Ishikawa (cell line): ENCODE results near the gene HTT.

ENCODE experiments used
- CREB1 ChIP-seq: IDR thresholded peaks from 2 replicates; pipeline ENCODE4 v1.6.1; 2012; ENCODE audit warnings: low read depth
- EGR1 ChIP-seq: IDR thresholded peaks from 2 replicates; pipeline ENCODE4 v1.6.1; 2012
- EP300 ChIP-seq: IDR thresholded peaks from 2 replicates; pipeline ENCODE4 v1.6.1; 2012; ENCODE audit warnings: borderline replicate concordance
- FOXM1 ChIP-seq: IDR thresholded peaks from 2 replicates; pipeline ENCODE4 v1.6.1; 2012; ENCODE audit warnings: low read depth, borderline replicate concordance
- NFIC ChIP-seq: IDR thresholded peaks from 2 replicates; pipeline ENCODE4 v1.6.1; 2012
- RAD21 ChIP-seq: IDR thresholded peaks from 2 replicates; pipeline ENCODE4 v1.6.1; 2012; ENCODE audit warnings: low read depth
- TAF1 ChIP-seq: IDR thresholded peaks from 2 replicates; pipeline ENCODE4 v1.6.1; 2012; ENCODE audit warnings: low read depth, mild to moderate bottlenecking
- TCF12 ChIP-seq: IDR thresholded peaks from 2 replicates; pipeline ENCODE4 v1.6.1; 2012; ENCODE audit warnings: low read depth
- YY1 ChIP-seq: IDR thresholded peaks from 2 replicates; pipeline ENCODE4 v1.6.1; 2012; ENCODE audit warnings: low read depth
- TF ChIP-seq, protein P1 (sequence below): IDR thresholded peaks from 2 replicates; pipeline ENCODE4 v1.6.1; 2012
- TF ChIP-seq, protein P2 (sequence below): IDR thresholded peaks from 2 replicates; pipeline ENCODE4 v1.6.1; 2012; ENCODE audit warnings: low read depth, mild to moderate bottlenecking

DNA sequence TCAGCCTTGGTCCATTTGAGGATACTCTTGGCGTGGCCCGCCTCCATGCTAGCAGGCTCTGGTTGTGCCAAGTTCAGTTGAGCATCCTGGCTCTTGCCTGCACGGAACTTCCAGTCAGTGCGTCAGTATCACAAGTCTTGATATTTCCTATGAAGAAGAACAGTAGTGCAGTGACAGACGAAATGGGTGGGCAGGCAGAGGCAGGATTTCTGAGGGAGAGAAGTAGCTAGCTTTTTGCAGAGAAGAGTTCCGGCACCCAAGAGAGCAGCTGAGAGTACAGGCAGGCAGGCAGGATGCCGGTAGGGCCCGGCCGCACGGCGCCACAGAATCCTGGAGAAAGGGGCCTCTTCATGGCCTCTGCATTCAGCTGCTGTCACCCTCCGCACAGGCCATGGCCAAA is 118.3 kb downstream of the HTT start:
- no peak for TF ChIP-seq NFIC
- TF ChIP-seq, protein P1, sequence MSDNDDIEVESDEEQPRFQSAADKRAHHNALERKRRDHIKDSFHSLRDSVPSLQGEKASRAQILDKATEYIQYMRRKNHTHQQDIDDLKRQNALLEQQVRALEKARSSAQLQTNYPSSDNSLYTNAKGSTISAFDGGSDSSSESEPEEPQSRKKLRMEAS, result no peak
- no peak for TF ChIP-seq EGR1
- TF ChIP-seq TCF12, result no peak
- TF ChIP-seq EP300, result no peak
- TF ChIP-seq RAD21, result no peak
- TF ChIP-seq CREB1, result no peak
- no peak for TF ChIP-seq TAF1
- TF ChIP-seq, protein P2, sequence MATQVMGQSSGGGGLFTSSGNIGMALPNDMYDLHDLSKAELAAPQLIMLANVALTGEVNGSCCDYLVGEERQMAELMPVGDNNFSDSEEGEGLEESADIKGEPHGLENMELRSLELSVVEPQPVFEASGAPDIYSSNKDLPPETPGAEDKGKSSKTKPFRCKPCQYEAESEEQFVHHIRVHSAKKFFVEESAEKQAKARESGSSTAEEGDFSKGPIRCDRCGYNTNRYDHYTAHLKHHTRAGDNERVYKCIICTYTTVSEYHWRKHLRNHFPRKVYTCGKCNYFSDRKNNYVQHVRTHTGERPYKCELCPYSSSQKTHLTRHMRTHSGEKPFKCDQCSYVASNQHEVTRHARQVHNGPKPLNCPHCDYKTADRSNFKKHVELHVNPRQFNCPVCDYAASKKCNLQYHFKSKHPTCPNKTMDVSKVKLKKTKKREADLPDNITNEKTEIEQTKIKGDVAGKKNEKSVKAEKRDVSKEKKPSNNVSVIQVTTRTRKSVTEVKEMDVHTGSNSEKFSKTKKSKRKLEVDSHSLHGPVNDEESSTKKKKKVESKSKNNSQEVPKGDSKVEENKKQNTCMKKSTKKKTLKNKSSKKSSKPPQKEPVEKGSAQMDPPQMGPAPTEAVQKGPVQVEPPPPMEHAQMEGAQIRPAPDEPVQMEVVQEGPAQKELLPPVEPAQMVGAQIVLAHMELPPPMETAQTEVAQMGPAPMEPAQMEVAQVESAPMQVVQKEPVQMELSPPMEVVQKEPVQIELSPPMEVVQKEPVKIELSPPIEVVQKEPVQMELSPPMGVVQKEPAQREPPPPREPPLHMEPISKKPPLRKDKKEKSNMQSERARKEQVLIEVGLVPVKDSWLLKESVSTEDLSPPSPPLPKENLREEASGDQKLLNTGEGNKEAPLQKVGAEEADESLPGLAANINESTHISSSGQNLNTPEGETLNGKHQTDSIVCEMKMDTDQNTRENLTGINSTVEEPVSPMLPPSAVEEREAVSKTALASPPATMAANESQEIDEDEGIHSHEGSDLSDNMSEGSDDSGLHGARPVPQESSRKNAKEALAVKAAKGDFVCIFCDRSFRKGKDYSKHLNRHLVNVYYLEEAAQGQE, result no peak
- no peak for TF ChIP-seq YY1
- TF ChIP-seq FOXM1, result no peak
